H1 (cell line): Measurements from ENCODE around the gene ZBED5. TPM values are rescaled to one million over a fixed set of nuclear protein-coding genes. Genes with fewer than 3 reads are reported as not detected.

Experiments used
- CTCF ChIA-PET: fragments of 300-600 bp; sonication (Branson Sonifier 250); formaldehyde crosslinking; loops from one replicate; lab custom pipeline; 2021; ENCODE audit not compliant: partially characterized antibody; lab: Charles Lee
- POLR2A ChIA-PET: fragments of 300-600 bp; sonication (Branson Sonifier 250); formaldehyde crosslinking; loops from one replicate; lab custom pipeline; 2021; ENCODE audit warnings: inconsistent platforms; ENCODE audit not compliant: partially characterized antibody; lab: Charles Lee
- DNase-seq, 2 experiments: peaks; one replicate each; pipeline versions ENCODE4 v3.0.0 to v3.0.0-alpha.2; 2010 to 2022; ENCODE audit warnings: low spot score in 2 of 2, low read depth in 1 of 2, mixed read lengths in 1 of 2
- FAIRE-seq: peaks from 2 replicates; lab custom pipeline; 2011; peaks lifted over from hg19 to GRCh38; lab: Jason Lieb, UNC
- H2AFZ ChIP-seq: 2 replicates; pipeline ENCODE4 v1.8.1; 2012; ENCODE audit warnings: low read length, inconsistent platforms
- H2AK5ac ChIP-seq: 2 replicates; pipeline ENCODE4 v1.6.1; 2013; ENCODE audit warnings: low read depth, low read length
- H2BK120ac ChIP-seq: replicated peaks from 2 replicates; pipeline ENCODE3; 2013; ENCODE audit warnings: low read depth, low read length, inconsistent platforms
- H2BK12ac ChIP-seq: 2 replicates; pipeline ENCODE4 v1.6.1; 2013; ENCODE audit warnings: low read depth, low read length
- H2BK15ac ChIP-seq: 2 replicates; pipeline ENCODE4 v1.6.1; 2013; ENCODE audit warnings: low read length
- H2BK20ac ChIP-seq: 2 replicates; pipeline ENCODE4 v1.6.1; 2013; ENCODE audit warnings: low read length
- H2BK5ac ChIP-seq: 2 replicates; pipeline ENCODE4 v1.6.1; 2013; ENCODE audit warnings: low read depth, low read length
- H3K14ac ChIP-seq: 2 replicates; pipeline ENCODE4 v1.6.1; 2013; ENCODE audit warnings: inconsistent platforms; ENCODE audit not compliant: insufficient read length
- H3K18ac ChIP-seq: 2 replicates; pipeline ENCODE4 v1.6.1; 2013; ENCODE audit warnings: low read length; ENCODE audit errors: extremely low read depth
- H3K23ac ChIP-seq: 2 replicates; pipeline ENCODE4 v1.6.1; 2013; ENCODE audit warnings: inconsistent platforms; ENCODE audit not compliant: insufficient read length
- H3K23me2 ChIP-seq: 2 replicates; pipeline ENCODE4 v1.6.1; 2013; ENCODE audit warnings: low read depth, low read length
- H3K27ac ChIP-seq: 2 replicates; pipeline ENCODE4 v1.6.1; 2011; ENCODE audit warnings: low read depth, low read length, inconsistent platforms
- H3K27me3 ChIP-seq, 4 experiments: replicated peaks in 1 of 4; 1 replicate in 1 of 4; 2 replicates in 3 of 4; pipeline versions ENCODE4 v1.6.1 to v1.8.1; 2011 to 2013; ENCODE audit warnings: low read length in 3 of 4, mild to moderate bottlenecking in 3 of 4, inconsistent platforms in 2 of 4, mixed read lengths in 2 of 4, moderate library complexity in 1 of 4; ENCODE audit not compliant: control insufficient read depth in 3 of 4, insufficient read depth in 3 of 4; ENCODE audit errors: extremely low read depth in 1 of 4
- H3K36me3 ChIP-seq, 4 experiments: 2 replicates each; pipeline versions ENCODE4 v1.6.1 to v1.8.1; 2011 to 2013; ENCODE audit warnings: mild to moderate bottlenecking in 4 of 4, low read length in 3 of 4, moderate library complexity in 2 of 4, control low read depth in 1 of 4, inconsistent platforms in 1 of 4; ENCODE audit not compliant: insufficient read depth in 4 of 4, control insufficient read depth in 2 of 4
- H3K4ac ChIP-seq: replicated peaks from 2 replicates; pipeline ENCODE3; 2013; ENCODE audit warnings: low read length, low read depth, mixed read lengths, inconsistent platforms; ENCODE audit not compliant: insufficient read length
- H3K4me1 ChIP-seq, 4 experiments: replicated peaks in 1 of 4; 1 replicate in 1 of 4; 2 replicates in 3 of 4; pipeline versions ENCODE4 v1.6.1 to v1.8.1; 2011 to 2013; ENCODE audit warnings: low read length in 3 of 4, inconsistent platforms in 2 of 4, mixed read lengths in 1 of 4; ENCODE audit not compliant: insufficient read depth in 4 of 4, control insufficient read depth in 3 of 4
- H3K4me2 ChIP-seq, 2 experiments: 2 replicates each; pipeline versions ENCODE4 v1.6.1 to v1.8.1; 2011 to 2013; ENCODE audit warnings: low read depth in 2 of 2, low read length in 2 of 2, control low read depth in 1 of 2, inconsistent platforms in 1 of 2, mild to moderate bottlenecking in 1 of 2; ENCODE audit not compliant: insufficient read depth in 1 of 2
- H3K4me3 ChIP-seq, 4 experiments: fragments of 200-600, 300-600 bp in 1 of 4; sonication (generic), shearing (Covaris generic), sonication (Bioruptor Twin) in 1 of 4; 2 replicates each; pipeline versions ENCODE4 v1.5.1 to v1.8.1; 2011 to 2016; ENCODE audit warnings: low read length in 4 of 4, low read depth in 3 of 4, control low read depth in 2 of 4, inconsistent platforms in 2 of 4, mild to moderate bottlenecking in 2 of 4, mixed read lengths in 1 of 4, moderate library complexity in 1 of 4; ENCODE audit not compliant: insufficient read depth in 2 of 4; ENCODE audit errors: extremely low read depth in 1 of 4
- H3K56ac ChIP-seq: replicated peaks from 2 replicates; pipeline ENCODE3; 2013; ENCODE audit warnings: low read depth, mild to moderate bottlenecking, mixed read lengths, low read length, inconsistent platforms; ENCODE audit not compliant: insufficient read length
- H3K79me1 ChIP-seq: 2 replicates; pipeline ENCODE4 v1.6.1; 2013; ENCODE audit warnings: low read depth, low read length, control low read depth
- H3K79me2 ChIP-seq, 2 experiments: 2 replicates each; pipeline versions ENCODE4 v1.6.1 to v1.8.1; 2012 to 2013; ENCODE audit warnings: low read length in 2 of 2, mild to moderate bottlenecking in 2 of 2, inconsistent platforms in 1 of 2; ENCODE audit not compliant: insufficient read depth in 2 of 2, control insufficient read depth in 1 of 2
- H3K9ac ChIP-seq, 4 experiments: replicated peaks in 1 of 4; 1 replicate in 1 of 4; 2 replicates in 3 of 4; pipeline versions ENCODE4 v1.6.1 to v1.8.1; 2011 to 2013; ENCODE audit warnings: low read depth in 3 of 4, low read length in 3 of 4, control low read depth in 2 of 4, mild to moderate bottlenecking in 2 of 4, moderate library complexity in 2 of 4, inconsistent platforms in 1 of 4; ENCODE audit errors: extremely low read depth in 1 of 4
- H3K9me3 ChIP-seq, 2 experiments: 2 replicates each; pipeline versions ENCODE4 v1.6.1 to v1.8.1; 2012 to 2013; ENCODE audit warnings: mild to moderate bottlenecking in 2 of 2, moderate library complexity in 2 of 2, control low read depth in 1 of 2, inconsistent platforms in 1 of 2, low read depth in 1 of 2, low read length in 1 of 2, mixed read lengths in 1 of 2; ENCODE audit not compliant: insufficient read depth in 2 of 2
- H4K20me1 ChIP-seq, 2 experiments: replicated peaks in 1 of 2; 2 replicates each; pipeline versions ENCODE3 to v1.8.1; 2011 to 2013; ENCODE audit warnings: inconsistent platforms in 2 of 2, low read length in 2 of 2, mild to moderate bottlenecking in 1 of 2; ENCODE audit not compliant: insufficient read depth in 2 of 2, control insufficient read depth in 1 of 2
- H4K5ac ChIP-seq: 2 replicates; pipeline ENCODE4 v1.6.1; 2013; ENCODE audit warnings: low read length, low read depth, mixed read lengths, inconsistent platforms; ENCODE audit not compliant: insufficient read length
- H4K8ac ChIP-seq: 2 replicates; pipeline ENCODE4 v1.8.0; 2013; ENCODE audit warnings: mild to moderate bottlenecking, moderate library complexity, low read length, inconsistent platforms; ENCODE audit not compliant: insufficient read depth; ENCODE audit errors: extremely low read depth
- H4K91ac ChIP-seq: replicated peaks from 2 replicates; pipeline ENCODE3; 2013; ENCODE audit warnings: low read length, mixed read lengths, inconsistent platforms; ENCODE audit not compliant: insufficient read length
- ATF3 ChIP-seq: IDR thresholded peaks from 2 replicates; pipeline ENCODE4 v1.6.1; 2011; ENCODE audit warnings: low read depth, mild to moderate bottlenecking, low read length; ENCODE audit not compliant: insufficient read depth
- BACH1 ChIP-seq: IDR thresholded peaks from 2 replicates; pipeline ENCODE4 v1.6.1; 2012; ENCODE audit warnings: low read length, improper control_type of control experiment
- CBX5 ChIP-seq: fragments of 300-800, 300-1000 bp; sonication (generic); IDR thresholded peaks from 2 replicates; pipeline ENCODE4 v1.7.1; 2016; ENCODE audit warnings: antibody characterized with exemption, low read length, low read depth
- CHD1 ChIP-seq: IDR thresholded peaks from 2 replicates; pipeline ENCODE4 v1.6.1; 2012; ENCODE audit warnings: low read depth, low read length, improper control_type of control experiment
- EP300 ChIP-seq, 2 experiments: IDR thresholded peaks; 1 replicate in 1 of 2; 2 replicates in 1 of 2; pipeline ENCODE4 v1.6.1; 2011 to 2012; ENCODE audit warnings: low read depth in 2 of 2, low read length in 2 of 2, mild to moderate bottlenecking in 2 of 2, borderline replicate concordance in 1 of 2, inconsistent platforms in 1 of 2, moderate library complexity in 1 of 2
- KDM4A ChIP-seq: IDR thresholded peaks from one replicate; pipeline ENCODE4 v1.7.1; 2012; ENCODE audit warnings: low read depth, mild to moderate bottlenecking, moderate library complexity, low read length, inconsistent platforms; ENCODE audit not compliant: severe bottlenecking
- RXRA ChIP-seq: IDR thresholded peaks from 2 replicates; pipeline ENCODE4 v1.6.1; 2011; ENCODE audit warnings: low read depth, mild to moderate bottlenecking, low read length, moderate library complexity; ENCODE audit not compliant: insufficient read depth
- SP2 ChIP-seq: IDR thresholded peaks from 2 replicates; pipeline ENCODE4 v1.6.1; 2012; ENCODE audit warnings: mild to moderate bottlenecking, low read length, inconsistent platforms
- YY1 ChIP-seq: IDR thresholded peaks from 2 replicates; pipeline ENCODE4 v1.6.1; 2011; ENCODE audit warnings: low read depth, mild to moderate bottlenecking, low read length
- whole genome bisulfite sequencing, 2 experiments: shearing (Covaris generic) in 1 of 2; methylation state at CpG; one replicate each; pipeline versions ENCODE4 v1.1.6 to v1.1.7; 2013 to 2015; ENCODE audit warnings: low lambda C conversion rate in 2 of 2, mixed read lengths in 2 of 2, inconsistent platforms in 1 of 2, low coverage in 1 of 2, missing lambda C conversion rate in 1 of 2; ENCODE audit not compliant: insufficient replicate concordance in 2 of 2, insufficient coverage in 1 of 2, insufficient read length in 1 of 2; ENCODE audit errors: extremely low coverage in 1 of 2, missing lambda C conversion rate in 1 of 2; 5-methylcytosine and 5-hydroxymethylcytosine counted together
- polyA plus RNA-seq, 7 experiments: library from polyadenylated mRNA; depleted of rRNA in 3 of 7; stranded (reverse) in 5 of 7; unstranded in 2 of 7; fragments of >200 nt in 5 of 7; fragments of 200-250 nt in 2 of 7; gene quantifications; 1 replicate in 5 of 7; 2 replicates in 1 of 7; 4 replicates in 1 of 7; pipeline versions ENCODE4 v1.2.1 to v1.2.3, GENCODE V29; 2011 to 2013; ENCODE audit warnings: missing spikeins in 2 of 7, mixed read lengths in 2 of 7
- total RNA-seq: library from RNA; stranded (reverse); fragmentation: NEBNext Ultra II Directional; extraction: Animal tissue kit (Norgen Biotek cat#: 25700); gene quantifications from 2 replicates; pipeline ENCODE4 v1.2.1, GENCODE V29; 2021

Gene ZBED5
- total and polyA plus RNA-seq, 2 of the 8 experiments (the other 6 are each of a cell fraction or from before 2014, with no cell fraction given): 54.2 to 94.7 TPM

DNA sequence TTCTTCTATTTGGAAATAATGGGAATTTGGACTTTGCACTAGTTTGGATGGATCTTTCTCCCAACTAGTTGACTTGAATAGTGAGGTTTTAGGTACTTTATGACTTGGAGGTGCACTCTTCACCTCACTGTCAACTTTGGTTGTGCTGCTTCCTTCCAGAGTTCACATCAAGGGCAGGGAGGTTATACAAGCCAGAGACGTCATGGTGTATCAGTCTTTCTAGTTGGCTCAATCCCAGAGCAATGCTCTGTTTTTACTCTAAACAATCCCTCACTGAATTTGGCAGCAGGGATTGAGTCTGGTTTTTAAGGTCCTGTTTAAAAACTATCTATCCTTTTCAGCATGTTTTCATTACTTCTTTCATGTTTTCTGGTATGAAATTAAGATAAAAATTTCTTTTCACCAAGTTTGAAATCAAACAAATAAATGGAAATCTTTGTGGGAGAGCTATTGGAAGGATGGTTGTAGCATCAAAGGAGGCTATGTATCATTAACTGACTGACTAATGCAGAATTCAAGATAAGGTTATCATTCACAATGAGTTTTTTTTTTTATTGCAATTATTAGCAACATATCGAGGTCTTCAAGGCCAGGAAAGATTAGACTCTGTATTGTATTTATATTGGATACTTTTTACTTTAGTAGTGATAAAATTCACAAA lies 28.0 kb upstream of the ZBED5 start:
- Histone ChIP-seq H3K14ac (no peak overlapping the region), H3K4me1 (no peaks in the 10 kb centered on the region), H2BK120ac (no peak overlapping the region), H4K5ac (no peak overlapping the region), H3K18ac (no peak overlapping the region), H3K23ac (no peak overlapping the region), H2AFZ (no peak overlapping the region), H3K9me3 (peaks cover 6 to 10% of the 10 kb centered on the region in 2 experiments; a peak in 3 of 4 replicates), H3K79me2 (no peaks in the 10 kb centered on the region), H3K56ac (no peak overlapping the region), H3K4me3 (no peak overlapping the region), H2BK20ac (no peak overlapping the region), H3K9ac (no peak overlapping the region), H3K27me3 (no peaks in the 10 kb centered on the region), H4K20me1 (no peaks in the 10 kb centered on the region), H3K36me3 (no peaks in the 10 kb centered on the region; a peak in 1 of 8 replicates), H2AK5ac (no peak overlapping the region), H3K23me2 (no peaks in the 10 kb centered on the region), H3K4ac (no peak overlapping the region), H3K4me2 (no peak overlapping the region), H4K91ac (no peak overlapping the region), H2BK15ac (no peak overlapping the region), H2BK5ac (no peak overlapping the region), H2BK12ac (no peak overlapping the region), H3K27ac (no peak overlapping the region), H4K8ac (no peak overlapping the region), H3K79me1 (no peaks in the 10 kb centered on the region)
- TF ChIP-seq CBX5 (no peak), YY1 (no peak), SP2 (no peak), EP300 (IDR thresholded peaks at IDR 0.05; ENCODE audit: borderline replicate concordance in 1 of 2, low read depth in 2 of 2, low read length in 2 of 2) (no peak), KDM4A (no peak), ATF3 (no peak), BACH1 (no peak), RXRA (no peak), CHD1 (no peak)
- DNase-seq: no peak
- ChIA-PET POLR2A (interaction anchor here (2.1 kb wide), 1 partner anchor 81 kb away, joined by 9 read pairs; no protein-coding TSS in a partner anchor), CTCF (interaction anchor here (0.6 to 1.2 kb wide), 3 partner anchors 10 to 25 kb away, joined by 3 to 4 read pairs (median 3); no protein-coding TSS in a partner anchor)
- FAIRE-seq: no peak
- WGBS, 2 experiments: 92% methylated on average over 2 of the region's 2 CpGs; no CpG with 5 or more reads in 1 of the 2 experiments
